ENCODE results near the gene HLA-E.

- no peak for TF ChIP-seq XRCC5 (optimal IDR thresholded peaks at IDR 0.05; ENCODE audit: low read length)
- TF ChIP-seq, protein P1, sequence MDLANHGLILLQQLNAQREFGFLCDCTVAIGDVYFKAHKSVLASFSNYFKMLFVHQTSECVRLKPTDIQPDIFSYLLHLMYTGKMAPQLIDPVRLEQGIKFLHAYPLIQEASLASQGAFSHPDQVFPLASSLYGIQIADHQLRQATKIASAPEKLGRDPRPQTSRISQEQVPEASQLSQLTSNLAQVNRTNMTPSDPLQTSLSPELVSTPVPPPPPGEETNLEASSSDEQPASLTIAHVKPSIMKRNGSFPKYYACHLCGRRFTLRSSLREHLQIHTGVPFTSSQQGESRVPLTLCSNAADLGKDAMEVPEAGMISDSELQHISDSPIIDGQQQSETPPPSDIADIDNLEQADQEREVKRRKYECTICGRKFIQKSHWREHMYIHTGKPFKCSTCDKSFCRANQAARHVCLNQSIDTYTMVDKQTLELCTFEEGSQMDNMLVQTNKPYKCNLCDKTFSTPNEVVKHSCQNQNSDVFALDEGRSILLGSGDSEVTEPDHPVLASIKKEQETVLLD (CRISPR knock-in tag; IDR thresholded peaks at IDR 0.05; ENCODE audit: low read depth), result no peak
- no peak for TF ChIP-seq MIER3 (CRISPR knock-in tag; IDR thresholded peaks at IDR 0.05; ENCODE audit: borderline replicate concordance)
- no peak for TF ChIP-seq KLF12 (CRISPR knock-in tag; IDR thresholded peaks at IDR 0.05; ENCODE audit: borderline replicate concordance)
- TF ChIP-seq GATA4 (IDR thresholded peaks at IDR 0.05; ENCODE audit: borderline replicate concordance, low read depth), result no peak
- no peak; the same call in 1 of the 2 replicates for TF ChIP-seq RFXAP (CRISPR knock-in tag; IDR thresholded peaks at IDR 0.05; ENCODE audit: borderline replicate concordance)
Observed at GRCh38 chr6:30465595-30466306, 23.6 kb upstream of the HLA-E start.
